H1 (cell line): ENCODE data around the gene KCND3. TPM values are rescaled to one million over a fixed set of nuclear protein-coding genes. Genes with fewer than 3 reads are reported as not detected.

ENCODE experiments used
- CHD2 ChIP-seq: IDR thresholded peaks from 2 replicates; pipeline ENCODE4 v1.6.1; 2012; ENCODE audit warnings: low read length, improper control_type of control experiment
- JUND ChIP-seq: IDR thresholded peaks from 2 replicates; pipeline ENCODE4 v1.6.1; 2011; ENCODE audit warnings: mild to moderate bottlenecking, improper control_type of control experiment, low read length
- KDM5A ChIP-seq: fragments of 200-600 bp; IDR thresholded peaks from 2 replicates; pipeline ENCODE4 v1.7.1; 2012; ENCODE audit warnings: mild to moderate bottlenecking, low read length, inconsistent platforms, mixed read lengths
- SAP30 ChIP-seq: fragments of 300-600 bp; sonication (generic); IDR thresholded peaks from 2 replicates; pipeline ENCODE4 v1.7.1; 2012; ENCODE audit warnings: low read length, moderate library complexity, mild to moderate bottlenecking, inconsistent platforms; ENCODE audit not compliant: insufficient read depth, insufficient replicate concordance
- YY1 ChIP-seq: IDR thresholded peaks from 2 replicates; pipeline ENCODE4 v1.6.1; 2011; ENCODE audit warnings: low read depth, mild to moderate bottlenecking, low read length
- polyA plus RNA-seq, 7 experiments: library from polyadenylated mRNA; depleted of rRNA in 3 of 7; stranded (reverse) in 5 of 7; unstranded in 2 of 7; fragments of >200 nt in 5 of 7; fragments of 200-250 nt in 2 of 7; gene quantifications; 1 replicate in 5 of 7; 2 replicates in 1 of 7; 4 replicates in 1 of 7; pipeline versions ENCODE4 v1.2.1 to v1.2.3, GENCODE V29; 2011 to 2013; ENCODE audit warnings: missing spikeins in 2 of 7, mixed read lengths in 2 of 7
- total RNA-seq: library from RNA; stranded (reverse); fragmentation: NEBNext Ultra II Directional; extraction: Animal tissue kit (Norgen Biotek cat#: 25700); gene quantifications from 2 replicates; pipeline ENCODE4 v1.2.1, GENCODE V29; 2021

Gene KCND3
- total and polyA plus RNA-seq, 2 of the 8 experiments (the other 6 are each of a cell fraction or from before 2014, with no cell fraction given): 0.14 to 0.48 TPM

DNA sequence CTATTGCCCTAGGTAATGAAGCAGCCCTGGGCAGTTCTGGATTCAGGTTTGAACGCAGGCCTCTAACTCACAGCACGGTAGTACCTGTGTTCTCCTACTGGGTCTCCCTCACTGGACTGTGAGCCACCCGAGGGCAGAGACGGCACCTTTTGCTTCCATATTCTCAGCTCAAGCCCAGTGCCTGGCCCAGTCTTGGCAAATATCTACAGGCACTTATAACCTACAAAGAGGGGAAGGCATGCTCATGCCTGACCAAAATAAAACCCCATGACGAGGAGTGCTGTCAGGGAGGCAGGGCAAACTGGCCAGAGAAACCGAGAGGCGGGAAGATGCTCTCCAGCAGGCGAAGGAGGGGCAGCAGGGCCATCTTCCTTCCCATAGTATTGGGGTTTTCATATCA is 142.6 kb downstream of the KCND3 start (continued):
- TF ChIP-seq KDM5A: no peak
- no peak for TF ChIP-seq YY1
- no peak for TF ChIP-seq JUND
- TF ChIP-seq SAP30: no peak
- TF ChIP-seq CHD2: no peak
